ENCODE results near the gene SEC14L1. TPM values are rescaled to one million over a fixed set of nuclear protein-coding genes. Genes with fewer than 3 reads are reported as not detected.
A peak's percentile ranks its signal among the peaks of the same experiment; 100 is the strongest.

Gene SEC14L1
- total RNA-seq, 1 donor from 2014 or later = 146 TPM

DNA sequence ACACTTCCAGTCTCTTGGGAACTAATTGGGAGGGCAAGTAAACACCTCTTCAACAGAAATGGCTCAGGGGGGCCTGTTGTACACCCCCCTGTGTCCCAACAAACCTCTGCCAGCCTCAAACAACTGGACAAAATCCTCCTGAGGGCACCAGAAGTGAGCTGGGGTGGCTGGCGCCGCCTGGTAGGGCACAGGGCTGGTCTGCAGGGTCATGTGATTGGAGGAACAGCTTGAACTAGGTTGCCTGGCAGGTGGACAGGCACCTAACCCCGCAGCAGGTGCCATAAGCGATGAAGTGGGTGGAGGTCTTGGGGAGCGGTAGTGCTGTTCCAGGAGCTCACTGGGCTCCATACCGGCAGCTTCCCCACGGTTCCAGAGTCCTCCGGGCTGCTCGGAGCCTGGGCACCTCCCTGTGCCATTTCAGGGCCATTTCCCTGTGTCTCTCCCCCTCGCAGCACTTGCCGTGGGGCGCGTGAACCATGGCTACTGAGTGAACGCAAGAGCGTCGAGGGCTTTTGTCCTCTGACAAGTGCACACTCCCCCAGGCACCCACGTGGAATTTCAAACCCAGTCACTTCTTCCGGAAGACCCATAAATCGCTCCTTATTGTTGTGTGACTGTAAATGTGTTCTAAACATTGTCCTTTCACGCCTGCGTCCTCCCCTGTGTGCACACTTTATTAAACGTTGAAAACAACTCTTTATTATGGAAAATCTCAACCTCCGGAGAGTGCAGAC is 101.5 kb downstream of the SEC14L1 start:
- Histone ChIP-seq H3K27me3 (ENCODE audit: low read depth) (no peaks in the 10 kb centered on the region), H3K4me3 (no peak overlapping the region), H3K4me1 (peaks cover 6% of the 10 kb centered on the region), H3K27ac (no peak overlapping the region), H3K36me3 (no peaks in the 10 kb centered on the region), H3K9me3 (no peaks in the 10 kb centered on the region)
- DNase-seq = no peak
- ATAC-seq = no peak
- TF ChIP-seq, protein P1, sequence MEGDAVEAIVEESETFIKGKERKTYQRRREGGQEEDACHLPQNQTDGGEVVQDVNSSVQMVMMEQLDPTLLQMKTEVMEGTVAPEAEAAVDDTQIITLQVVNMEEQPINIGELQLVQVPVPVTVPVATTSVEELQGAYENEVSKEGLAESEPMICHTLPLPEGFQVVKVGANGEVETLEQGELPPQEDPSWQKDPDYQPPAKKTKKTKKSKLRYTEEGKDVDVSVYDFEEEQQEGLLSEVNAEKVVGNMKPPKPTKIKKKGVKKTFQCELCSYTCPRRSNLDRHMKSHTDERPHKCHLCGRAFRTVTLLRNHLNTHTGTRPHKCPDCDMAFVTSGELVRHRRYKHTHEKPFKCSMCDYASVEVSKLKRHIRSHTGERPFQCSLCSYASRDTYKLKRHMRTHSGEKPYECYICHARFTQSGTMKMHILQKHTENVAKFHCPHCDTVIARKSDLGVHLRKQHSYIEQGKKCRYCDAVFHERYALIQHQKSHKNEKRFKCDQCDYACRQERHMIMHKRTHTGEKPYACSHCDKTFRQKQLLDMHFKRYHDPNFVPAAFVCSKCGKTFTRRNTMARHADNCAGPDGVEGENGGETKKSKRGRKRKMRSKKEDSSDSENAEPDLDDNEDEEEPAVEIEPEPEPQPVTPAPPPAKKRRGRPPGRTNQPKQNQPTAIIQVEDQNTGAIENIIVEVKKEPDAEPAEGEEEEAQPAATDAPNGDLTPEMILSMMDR (IDR thresholded peaks at IDR 0.05) = no peak
- intact Hi-C loops (cut with DNase I) = no loop called here

DNA sequence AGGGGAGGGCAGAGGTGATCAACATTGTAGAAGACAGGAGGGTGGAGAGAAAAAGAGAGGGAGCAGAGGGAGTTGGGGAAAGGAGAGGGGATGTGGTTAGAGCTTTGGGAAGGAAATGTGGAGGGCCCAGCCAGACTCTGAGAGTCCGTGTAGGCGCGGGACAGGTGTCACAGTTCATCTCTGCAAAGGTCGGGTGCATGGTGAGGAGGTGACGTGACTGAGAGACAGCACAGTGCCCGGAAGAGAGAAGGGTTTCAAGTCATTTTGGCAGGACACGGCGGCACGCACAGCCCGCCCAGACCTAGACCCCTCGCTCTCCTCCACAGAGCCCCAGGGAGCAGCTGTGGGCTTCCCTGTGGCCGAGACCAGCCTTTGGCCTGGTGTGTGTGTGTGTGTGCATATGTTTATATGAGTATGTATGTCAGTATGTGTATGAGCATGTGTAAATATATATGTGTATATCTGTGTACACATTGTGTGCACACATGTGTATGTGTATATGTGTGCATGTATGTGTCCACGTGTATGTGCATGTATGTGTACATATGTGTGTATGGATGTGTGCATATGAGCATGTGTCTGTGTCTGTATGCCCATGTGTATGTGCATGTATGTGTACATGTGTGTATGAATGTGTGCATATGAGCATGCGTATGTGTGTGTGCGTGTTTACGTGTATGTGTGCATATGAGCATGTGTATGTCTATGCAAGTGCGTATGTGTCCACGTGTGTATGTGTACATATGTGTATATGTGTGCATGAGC is 104.6 kb downstream of the SEC14L1 start:
- no peak overlapping the region for H3K27ac ChIP-seq
- TF ChIP-seq, protein P1 (IDR thresholded peaks at IDR 0.05) = no peak
- no peaks in the 10 kb centered on the region for H3K9me3 ChIP-seq
- H3K4me3 ChIP-seq = no peak overlapping the region
- peaks cover 6% of the 10 kb centered on the region for H3K4me1 ChIP-seq
- ATAC-seq (no peak), DNase-seq (no peak)
- no peaks in the 10 kb centered on the region for H3K36me3 ChIP-seq
- peaks cover 9% of the 10 kb centered on the region for H3K27me3 ChIP-seq (ENCODE audit: low read depth)
- intact Hi-C loops (cut with DNase I) = loop anchor here (5.0 kb wide), 1 partner anchor 158 kb away; no protein-coding TSS in a partner anchor

DNA sequence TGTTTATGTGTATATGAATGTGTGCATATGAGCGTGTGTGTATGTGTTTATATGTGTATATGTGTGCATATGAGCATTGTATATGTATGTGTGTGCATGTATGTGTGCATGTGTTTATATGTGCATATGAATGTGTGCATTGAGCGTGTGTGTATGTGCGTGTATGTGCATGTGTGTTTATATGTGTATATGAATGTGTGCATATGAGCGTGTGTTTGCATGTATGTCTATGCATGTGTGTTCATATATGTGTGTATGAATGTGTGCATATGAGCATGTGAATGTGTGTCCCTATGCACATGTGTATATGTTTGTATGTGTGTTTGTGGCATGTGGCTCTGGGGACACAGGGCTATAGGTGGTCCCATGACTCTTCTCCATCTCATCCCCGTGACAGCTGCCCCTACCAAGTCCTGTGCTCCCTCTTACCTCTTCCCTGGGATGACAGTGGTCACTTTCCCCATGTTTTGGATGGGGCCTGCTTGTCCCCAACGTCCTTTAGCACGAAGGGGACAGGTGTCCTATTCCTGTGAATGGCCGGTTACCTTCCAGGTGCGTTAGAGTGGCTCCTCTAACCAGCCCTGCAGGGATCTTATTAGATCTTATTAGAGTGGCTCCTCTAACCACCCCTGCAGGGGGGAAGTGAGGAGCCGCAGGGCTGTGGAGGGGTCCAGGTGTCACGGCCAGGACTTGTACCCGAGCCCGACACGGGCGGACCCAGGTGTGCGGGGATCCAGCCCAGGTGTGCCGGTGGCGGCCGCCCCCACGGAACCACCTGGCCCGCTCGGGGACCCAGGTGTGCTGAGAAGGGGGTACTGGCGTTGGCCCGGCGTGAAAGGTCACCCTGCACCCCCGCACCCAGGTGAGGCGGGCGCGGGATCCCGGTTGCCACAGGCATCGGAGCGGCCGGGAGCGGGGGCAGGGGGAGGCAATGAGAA is 105.6 kb downstream of the SEC14L1 start:
- ATAC-seq = no peak

DNA sequence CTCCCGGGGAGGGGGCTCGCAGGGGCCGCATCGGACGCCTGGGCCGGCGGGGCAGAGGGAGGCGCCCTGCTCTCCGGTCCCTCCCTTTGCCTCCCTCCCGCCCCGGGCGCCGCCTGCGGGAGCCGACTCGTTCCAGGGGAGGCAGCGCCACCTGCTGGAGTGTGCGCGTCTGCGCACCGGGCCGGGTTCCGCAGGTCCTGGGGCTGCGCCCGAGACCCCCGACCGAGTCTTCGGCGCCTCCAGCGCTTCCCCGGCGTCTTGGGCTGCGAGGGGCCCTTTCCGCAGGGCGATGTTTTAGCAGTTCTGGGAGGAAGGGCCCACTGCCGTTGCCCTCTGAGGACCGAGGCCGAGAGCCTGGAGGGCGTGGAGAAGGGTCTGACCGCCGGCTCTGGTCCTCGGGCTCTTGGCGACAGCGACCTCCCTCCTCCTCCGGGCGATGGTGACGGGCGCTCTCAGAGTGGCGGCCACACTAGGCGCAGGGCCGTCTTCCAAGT is 106.3 kb downstream of the SEC14L1 start:
- Histone ChIP-seq H3K27ac (peak overlapping the region; percentile 64), H3K36me3 (no peaks in the 10 kb centered on the region), H3K4me1 (peaks cover 6% of the 10 kb centered on the region), H3K27me3 (ENCODE audit: low read depth) (peaks cover 9% of the 10 kb centered on the region), H3K4me3 (peak overlapping the region; percentile 64), H3K9me3 (no peaks in the 10 kb centered on the region)
- DNase-seq (peak; percentile 91), ATAC-seq (peak; percentile 96 to 97)
- intact Hi-C loops (cut with DNase I) = loop anchor here (5.0 kb wide), 1 partner anchor 160 kb away; no protein-coding TSS in a partner anchor
- TF ChIP-seq, protein P1 (IDR thresholded peaks at IDR 0.05) = peak; percentile 98

More for the DNA sequence above, 105.6 kb downstream of the SEC14L1 start:
- Histone ChIP-seq H3K9me3 (no peaks in the 10 kb centered on the region), H3K27me3 (ENCODE audit: low read depth) (peaks cover 9% of the 10 kb centered on the region), H3K4me1 (peaks cover 6% of the 10 kb centered on the region), H3K27ac (peak overlapping the region; percentile 64), H3K36me3 (no peaks in the 10 kb centered on the region), H3K4me3 (peak overlapping the region; percentile 64)
- DNase-seq = no peak
- TF ChIP-seq, protein P1 (IDR thresholded peaks at IDR 0.05) = no peak
- intact Hi-C loops (cut with DNase I) = loop anchor here (5.0 kb wide), 1 partner anchor 159 kb away; no protein-coding TSS in a partner anchor

DNA sequence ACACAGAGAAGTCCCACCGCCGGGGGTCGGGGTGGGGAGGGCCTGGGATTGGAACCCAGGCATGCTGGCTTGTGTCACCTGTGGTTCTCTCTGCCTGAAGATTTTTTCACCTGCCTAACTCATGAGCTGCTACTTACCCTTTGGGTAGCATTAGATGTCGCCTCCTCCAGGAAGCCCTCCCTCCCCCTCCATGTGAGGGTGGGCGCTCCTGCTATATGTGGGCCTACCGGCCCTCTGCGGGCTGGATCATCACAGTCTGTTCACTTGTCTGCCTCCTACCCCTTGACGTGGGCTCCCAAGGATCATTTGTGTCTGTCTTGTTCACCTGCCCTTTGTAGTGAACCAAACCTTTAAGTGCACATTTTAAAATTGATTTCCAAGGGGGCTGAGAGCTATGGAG is 106.8 kb downstream of the SEC14L1 start:
- intact Hi-C loops (cut with DNase I) = loop anchor here (5.0 kb wide), 1 partner anchor 160 kb away; no protein-coding TSS in a partner anchor
- H3K4me3 ChIP-seq = peak overlapping the region; percentile 64
- H3K27me3 ChIP-seq (ENCODE audit: low read depth) = peaks cover 9% of the 10 kb centered on the region
- TF ChIP-seq, protein P1 (IDR thresholded peaks at IDR 0.05) = no peak
- no peak for ATAC-seq
- H3K9me3 ChIP-seq = no peaks in the 10 kb centered on the region
- H3K36me3 ChIP-seq = no peaks in the 10 kb centered on the region
- H3K4me1 ChIP-seq = peaks cover 6% of the 10 kb centered on the region
- DNase-seq = no peak
- H3K27ac ChIP-seq = no peak overlapping the region
